ENCODE results near the gene KRCC1.

KRCC1 gene

GRCh38 chr2:88055371-88056128 lies at the start of gene KRCC1:
KRCC1 (minus strand) TSS chr2:88055783; CDS start chr2:88028563, 27,220 bp downstream.
- DNase-seq (ENCODE audit: low read depth, low spot score), result peak; percentile 89

DNA sequence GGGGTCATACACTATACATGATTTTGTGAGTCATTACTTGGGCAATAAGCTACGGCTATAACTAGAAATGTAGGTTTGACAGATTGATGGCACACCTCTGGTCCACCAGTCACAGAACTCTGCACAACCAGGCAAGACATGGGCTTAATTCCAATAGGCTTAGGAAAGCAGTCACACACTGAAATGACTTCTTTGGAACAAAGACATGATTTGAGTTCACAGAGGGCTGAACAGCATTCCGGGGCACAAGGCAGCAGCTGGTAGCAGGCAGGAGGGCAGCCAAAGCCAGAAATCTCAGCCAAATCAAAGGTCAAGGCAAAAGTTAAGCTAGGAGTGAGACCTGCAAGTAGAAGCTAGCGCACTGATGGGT lies 44.9 kb upstream of the KRCC1 start:
- DNase-seq (ENCODE audit: low read depth, low spot score), result no peak

GRCh38 chr2:88099798-88100488 lies 44.4 kb upstream of the KRCC1 start:
- DNase-seq (ENCODE audit: low read depth, low spot score), result no peak

- no peak for DNase-seq (ENCODE audit: low read depth, low spot score)
These were observed 42.9 kb upstream of the KRCC1 start for GRCh38 chr2:88098558-88098900.

DNA sequence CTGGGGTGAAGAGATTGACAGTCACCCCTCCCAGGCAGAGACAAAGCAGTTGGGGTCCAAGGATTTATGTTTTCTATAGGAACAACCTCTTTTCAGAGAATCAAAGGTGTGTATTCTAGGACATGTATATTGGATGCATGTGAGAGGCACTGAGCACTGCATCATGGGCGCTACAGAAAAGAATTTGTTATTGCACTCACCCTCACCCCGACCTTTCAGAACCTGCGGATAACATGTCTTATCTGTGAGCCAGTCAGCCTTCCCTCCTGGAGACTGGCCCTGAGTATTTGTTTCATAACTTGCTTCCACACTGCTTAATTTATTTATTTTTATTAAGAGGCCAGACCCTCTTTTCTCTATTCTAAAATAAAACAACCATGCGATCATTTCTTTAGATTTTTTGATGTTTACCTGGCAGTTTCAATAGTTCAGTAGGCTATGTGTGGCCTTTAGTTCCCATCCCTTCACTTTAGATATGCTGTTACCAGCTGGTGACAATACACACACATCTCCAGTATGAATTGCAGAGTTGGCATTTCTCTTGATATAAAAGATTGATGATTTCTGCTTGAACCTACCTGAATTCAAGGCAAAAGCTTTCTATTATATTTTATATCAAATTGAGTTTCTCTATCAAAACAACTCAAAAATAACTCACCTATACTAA lies 42.4 kb upstream of the KRCC1 start:
- no peak for DNase-seq (ENCODE audit: low read depth, low spot score)

GRCh38 chr2:88097192-88097591 lies 41.6 kb upstream of the KRCC1 start:
- no peak for DNase-seq (ENCODE audit: low read depth, low spot score)

GRCh38 chr2:88096708-88097107 lies 41.1 kb upstream of the KRCC1 start:
- DNase-seq (ENCODE audit: low read depth, low spot score), result no peak

DNA sequence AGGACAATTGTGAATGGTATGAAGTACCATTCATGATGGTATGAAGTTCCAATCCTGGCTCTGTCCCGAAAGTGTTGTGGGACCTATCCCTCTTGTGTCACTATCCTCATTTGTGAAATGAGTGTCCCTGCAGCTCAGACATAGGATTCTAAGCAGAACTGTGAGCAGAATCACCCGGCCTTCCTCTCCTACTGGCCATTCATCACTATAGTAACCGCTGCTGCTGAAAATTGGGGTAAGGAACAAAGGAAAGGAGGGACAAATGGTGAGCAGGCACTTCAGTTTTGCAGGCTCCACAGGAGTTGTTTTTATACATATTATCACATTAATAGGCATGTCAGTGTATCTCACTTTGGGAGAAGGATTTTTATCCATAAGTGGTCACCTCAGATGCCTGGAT lies 39.4 kb upstream of the KRCC1 start:
- no peak for DNase-seq (ENCODE audit: low read depth, low spot score)

DNA sequence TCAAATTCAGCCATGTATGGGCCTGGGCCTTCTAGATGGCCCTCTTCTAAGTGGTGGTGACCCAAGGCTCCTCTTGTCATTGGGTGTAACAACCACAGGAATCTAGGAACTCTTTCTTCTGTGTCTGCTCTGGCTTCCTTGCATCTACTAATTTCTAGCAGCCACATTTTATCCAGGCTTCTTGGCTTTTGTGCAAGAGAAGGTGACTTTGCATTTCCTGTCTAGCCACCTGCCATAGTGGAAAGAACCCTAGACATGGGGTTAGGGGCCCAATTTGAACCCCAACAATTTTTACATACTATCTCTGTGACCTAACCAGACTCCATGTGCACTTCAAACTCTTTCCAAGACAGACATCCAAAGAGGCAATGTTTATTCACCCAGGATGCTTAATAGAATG lies 37.2 kb upstream of the KRCC1 start:
- DNase-seq (ENCODE audit: low read depth, low spot score), result no peak

- no peak for DNase-seq (ENCODE audit: low read depth, low spot score)
These were observed 36.4 kb upstream of the KRCC1 start for GRCh38 chr2:88091943-88092342.

DNA sequence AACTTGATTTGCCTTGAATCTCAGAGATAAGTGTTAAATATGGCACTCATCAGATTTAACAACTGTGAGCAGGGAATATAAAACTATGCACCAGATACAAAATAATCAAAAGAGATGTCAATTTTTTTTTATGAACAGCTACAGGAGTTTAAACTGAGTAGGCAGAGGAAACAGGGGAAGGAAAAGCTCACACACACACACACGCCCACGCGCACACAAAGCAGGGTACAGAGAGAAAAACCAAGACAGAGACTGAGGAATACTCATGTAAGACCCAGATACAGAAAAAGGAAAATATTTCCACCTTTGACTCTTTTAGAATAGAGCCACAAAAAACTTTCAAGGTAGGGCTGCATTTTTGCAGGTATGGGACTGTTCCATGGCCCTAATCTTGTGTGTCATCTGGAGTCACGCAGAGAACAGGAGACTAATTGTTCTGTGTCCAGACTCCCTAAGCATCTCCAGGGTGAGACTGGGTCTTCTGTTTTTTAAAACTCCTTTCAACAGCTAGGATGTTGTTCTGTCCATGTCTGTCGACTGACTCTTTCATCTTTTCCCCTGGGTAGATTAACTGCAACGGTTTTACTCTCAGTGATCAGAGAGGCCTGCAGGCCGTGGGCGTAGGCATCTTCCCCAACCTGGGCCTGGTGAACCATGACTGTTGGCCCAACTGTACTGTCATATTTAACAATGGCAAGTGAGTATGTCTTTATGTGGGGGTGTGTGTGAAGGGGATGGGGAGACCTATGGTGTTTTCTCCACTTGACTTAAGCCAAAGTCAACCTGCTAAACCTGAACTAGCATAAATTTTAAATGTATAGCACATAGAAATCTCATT lies 35.1 kb upstream of the KRCC1 start:
- DNase-seq (ENCODE audit: low read depth, low spot score), result no peak

GRCh38 chr2:88088999-88089398 lies 33.4 kb upstream of the KRCC1 start:
- no peak for DNase-seq (ENCODE audit: low read depth, low spot score)

GRCh38 chr2:88087763-88088162 lies 32.2 kb upstream of the KRCC1 start:
- DNase-seq (ENCODE audit: low read depth, low spot score), result no peak

DNA sequence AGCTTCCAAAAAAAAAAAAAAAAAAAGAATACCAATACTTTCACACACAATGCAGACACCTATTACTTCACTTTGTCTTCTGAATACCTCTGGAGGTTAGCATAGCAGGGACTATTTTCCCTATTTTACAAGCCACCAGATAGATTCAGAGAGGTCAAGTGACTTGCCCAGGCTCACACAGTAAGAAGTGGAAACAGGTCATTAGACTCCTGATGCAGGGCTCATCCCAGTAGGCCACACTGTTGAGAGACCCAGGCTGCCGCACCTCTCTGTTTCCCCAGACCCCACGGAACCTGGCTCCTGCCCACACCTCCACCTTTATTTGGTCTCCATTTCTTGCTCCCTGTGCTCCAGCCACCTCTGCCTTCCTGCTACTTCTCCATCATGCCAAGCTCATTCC lies 31.5 kb upstream of the KRCC1 start:
- no peak for DNase-seq (ENCODE audit: low read depth, low spot score)

DNA sequence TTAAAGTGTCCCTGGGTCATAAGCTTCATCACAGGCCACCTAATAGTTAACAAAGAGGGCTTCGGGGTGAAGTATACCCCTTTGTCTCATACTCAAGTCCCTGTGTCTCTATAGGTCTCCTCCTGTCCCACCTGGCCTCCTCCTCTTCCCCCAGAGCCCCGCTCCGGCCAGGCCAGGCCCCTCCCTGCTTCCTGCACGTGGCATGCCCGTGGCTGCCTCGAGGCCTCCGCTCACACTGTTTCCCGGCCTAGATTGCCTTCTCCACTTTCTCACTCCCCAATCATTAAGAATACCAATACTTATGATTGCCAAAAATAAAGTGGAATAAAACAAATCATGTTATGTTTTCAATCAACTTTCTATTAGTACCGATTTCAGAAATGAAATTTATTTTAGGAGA lies 30.8 kb upstream of the KRCC1 start:
- no peak for DNase-seq (ENCODE audit: low read depth, low spot score)

DNA sequence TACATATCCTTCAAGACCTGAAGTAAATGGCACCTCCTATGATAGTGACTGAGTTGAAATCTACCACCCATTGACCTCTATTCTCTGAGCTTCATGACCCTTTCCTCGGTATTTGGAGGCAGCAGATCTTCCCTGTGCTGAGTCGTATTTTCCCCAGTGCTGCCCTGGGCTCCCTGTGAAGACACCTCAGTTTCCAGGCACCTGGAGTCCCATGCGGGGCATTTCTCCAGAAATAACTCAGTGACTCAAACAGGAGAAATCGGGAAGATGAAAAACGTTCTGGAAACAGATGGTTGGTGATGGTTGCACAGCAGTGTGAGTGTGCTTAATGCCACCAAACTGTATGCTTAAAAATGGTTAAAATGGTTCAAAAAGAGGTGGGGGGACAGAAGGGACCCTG lies 30.0 kb upstream of the KRCC1 start:
- DNase-seq (ENCODE audit: low read depth, low spot score), result no peak

DNA sequence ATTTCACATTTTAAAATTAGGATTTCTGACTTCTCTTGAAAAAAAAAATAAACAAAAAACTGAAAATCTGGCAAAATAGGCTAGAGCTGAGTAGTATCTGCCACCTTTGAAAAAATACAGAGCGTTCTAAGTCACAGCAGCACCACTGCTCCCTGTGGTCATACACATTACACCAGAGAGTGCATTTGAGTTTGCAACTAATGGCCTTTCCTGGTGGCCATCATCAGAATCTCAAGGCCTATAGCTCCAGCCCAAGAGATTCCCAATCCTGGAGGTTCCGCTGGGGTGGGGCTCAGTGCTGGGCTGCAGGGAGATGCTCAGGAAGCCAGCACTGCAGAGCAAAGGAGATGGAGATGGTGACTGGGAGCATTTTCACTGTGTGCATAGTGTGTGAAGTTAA lies 29.5 kb upstream of the KRCC1 start:
- DNase-seq (ENCODE audit: low read depth, low spot score), result no peak

DNA sequence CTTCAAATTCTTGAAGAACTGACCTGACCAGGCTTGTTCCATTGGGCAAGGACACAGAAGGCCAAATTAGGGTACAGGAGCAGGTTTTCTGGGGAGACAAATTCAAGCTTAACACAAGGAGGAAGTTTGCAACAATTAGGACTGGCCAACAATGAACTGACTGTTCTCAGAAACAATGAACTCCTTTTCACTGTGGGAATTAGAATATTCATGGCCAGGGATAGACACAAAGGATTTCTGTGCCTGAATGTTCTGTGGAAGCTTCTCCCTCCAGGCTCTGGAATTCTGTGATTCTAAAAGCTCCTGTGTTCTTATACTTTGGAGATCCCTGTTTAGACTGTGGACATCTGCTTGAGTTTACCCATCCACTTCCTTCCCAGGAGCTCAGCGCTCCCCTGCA lies 27.2 kb upstream of the KRCC1 start:
- no peak for DNase-seq (ENCODE audit: low read depth, low spot score)

GRCh38 chr2:88081924-88082608 lies 26.5 kb upstream of the KRCC1 start:
- no peak for DNase-seq (ENCODE audit: low read depth, low spot score)

GRCh38 chr2:88080545-88080944 lies 25.0 kb upstream of the KRCC1 start:
- DNase-seq (ENCODE audit: low read depth, low spot score), result no peak

- no peak for DNase-seq (ENCODE audit: low read depth, low spot score)
These were observed 23.1 kb upstream of the KRCC1 start for GRCh38 chr2:88078643-88079172.

All from smooth muscle cell of the brain vasculature (primary cell).